ENCODE data around the gene ABCA3.

ABCA3 gene

GRCh38 chr16:2295056-2295798, 45.3 kb downstream of the ABCA3 start:
- Histone ChIP-seq H3K4me1 (ENCODE audit: control insufficient read depth in 5 of 5, insufficient read depth in 5 of 5, low read length in 5 of 5) (peaks cover 0 to 14% (median 10%) of the 10 kb centered on the region in 5 donors), H3K9me3 (ENCODE audit: control insufficient read depth in 5 of 5, low read length in 5 of 5) (no peaks in the 10 kb centered on the region), H3K9ac (ENCODE audit: low read length in 5 of 5) (no peak overlapping the region), H3K4me3 (ENCODE audit: low read depth in 1 of 5, low read length in 5 of 5) (no peak overlapping the region), H3K27me3 (ENCODE audit: control insufficient read depth in 5 of 5, insufficient read depth in 4 of 5, low read length in 5 of 5) (no peaks in the 10 kb centered on the region), H3K36me3 (ENCODE audit: control insufficient read depth in 5 of 5, insufficient read depth in 5 of 5, low read length in 5 of 5) (peaks cover 0 to 20% (median 16%) of the 10 kb centered on the region in 5 donors), H3K27ac (ENCODE audit: low read depth, low read length) (no peak overlapping the region)

DNA sequence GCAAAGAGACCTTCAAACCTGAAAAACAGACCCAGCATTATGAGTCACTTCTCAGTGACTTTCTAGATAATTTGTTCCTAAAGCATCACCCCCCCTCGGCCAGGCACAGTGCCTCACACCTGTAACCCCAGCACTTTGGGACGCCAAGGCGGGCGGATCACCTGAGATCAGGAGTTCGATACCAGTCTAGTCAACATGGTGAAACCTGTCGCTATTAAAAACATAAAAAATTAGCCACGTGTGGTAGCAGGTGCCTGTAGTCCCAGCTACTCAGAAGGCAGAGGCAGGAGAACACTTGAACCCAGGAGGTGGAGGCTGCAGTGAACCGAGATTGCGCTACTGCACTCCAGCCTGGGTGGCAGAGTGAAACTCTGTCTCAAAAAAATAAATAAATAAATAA, 48.3 kb downstream of the ABCA3 start:
- Histone ChIP-seq H3K4me3 (ENCODE audit: low read depth in 1 of 5, low read length in 5 of 5) (no peak overlapping the region), H3K36me3 (ENCODE audit: control insufficient read depth in 5 of 5, insufficient read depth in 5 of 5, low read length in 5 of 5) (peaks cover 0 to 40% (median 26%) of the 10 kb centered on the region in 5 donors), H3K9me3 (ENCODE audit: control insufficient read depth in 5 of 5, low read length in 5 of 5) (no peaks in the 10 kb centered on the region), H3K4me1 (ENCODE audit: control insufficient read depth in 5 of 5, insufficient read depth in 5 of 5, low read length in 5 of 5) (peaks cover 0 to 14% (median 10%) of the 10 kb centered on the region in 5 donors), H3K27ac (ENCODE audit: low read depth, low read length) (no peak overlapping the region), H3K27me3 (ENCODE audit: control insufficient read depth in 5 of 5, insufficient read depth in 4 of 5, low read length in 5 of 5) (no peaks in the 10 kb centered on the region), H3K9ac (ENCODE audit: low read length in 5 of 5) (no peak overlapping the region)

DNA sequence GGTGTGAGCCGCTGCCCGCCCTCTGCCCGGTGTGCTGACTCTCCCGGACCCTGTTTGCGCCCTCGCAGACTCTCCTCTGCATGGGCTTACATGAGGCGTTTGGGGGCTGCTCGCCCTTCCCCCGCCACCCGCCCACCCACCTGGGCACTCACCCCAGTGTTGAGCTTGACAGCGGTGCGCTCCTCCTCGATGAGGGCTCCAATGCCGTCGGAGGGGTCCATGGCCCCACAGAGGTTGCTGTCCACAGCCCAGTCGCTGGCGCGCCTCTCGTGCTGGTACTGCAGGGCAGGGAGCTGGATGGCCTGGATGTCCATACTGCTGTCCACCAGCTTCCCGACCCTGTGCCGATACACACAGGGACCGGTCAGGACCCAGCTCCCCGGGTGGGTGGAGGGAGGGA, 51.2 kb downstream of the ABCA3 start:
- Histone ChIP-seq H3K9ac (ENCODE audit: low read length in 5 of 5) (no peak overlapping the region), H3K27me3 (ENCODE audit: control insufficient read depth in 5 of 5, insufficient read depth in 4 of 5, low read length in 5 of 5) (no peaks in the 10 kb centered on the region), H3K4me1 (ENCODE audit: control insufficient read depth in 5 of 5, insufficient read depth in 5 of 5, low read length in 5 of 5) (no peaks in the 10 kb centered on the region), H3K36me3 (ENCODE audit: control insufficient read depth in 5 of 5, insufficient read depth in 5 of 5, low read length in 5 of 5) (peaks cover 0 to 61% (median 39%) of the 10 kb centered on the region in 5 donors), H3K9me3 (ENCODE audit: control insufficient read depth in 5 of 5, low read length in 5 of 5) (no peaks in the 10 kb centered on the region), H3K27ac (ENCODE audit: low read depth, low read length) (no peak overlapping the region), H3K4me3 (ENCODE audit: low read depth in 1 of 5, low read length in 5 of 5) (no peak overlapping the region)

- no peaks in the 10 kb centered on the region for H3K27me3 ChIP-seq (ENCODE audit: control insufficient read depth in 5 of 5, insufficient read depth in 4 of 5, low read length in 5 of 5)
- H3K9ac ChIP-seq (ENCODE audit: low read length in 5 of 5) = no peak overlapping the region
- H3K4me1 ChIP-seq (ENCODE audit: control insufficient read depth in 5 of 5, insufficient read depth in 5 of 5, low read length in 5 of 5) = no peaks in the 10 kb centered on the region
- no peak overlapping the region for H3K27ac ChIP-seq (ENCODE audit: low read depth, low read length)
- H3K36me3 ChIP-seq (ENCODE audit: control insufficient read depth in 5 of 5, insufficient read depth in 5 of 5, low read length in 5 of 5) = peaks cover 0 to 66% (median 43%) of the 10 kb centered on the region in 5 donors
- no peaks in the 10 kb centered on the region for H3K9me3 ChIP-seq (ENCODE audit: control insufficient read depth in 5 of 5, low read length in 5 of 5)
- H3K4me3 ChIP-seq (ENCODE audit: low read depth in 1 of 5, low read length in 5 of 5) = no peak overlapping the region
Measured at GRCh38 chr16:2288726-2289125, 51.8 kb downstream of the ABCA3 start.

DNA sequence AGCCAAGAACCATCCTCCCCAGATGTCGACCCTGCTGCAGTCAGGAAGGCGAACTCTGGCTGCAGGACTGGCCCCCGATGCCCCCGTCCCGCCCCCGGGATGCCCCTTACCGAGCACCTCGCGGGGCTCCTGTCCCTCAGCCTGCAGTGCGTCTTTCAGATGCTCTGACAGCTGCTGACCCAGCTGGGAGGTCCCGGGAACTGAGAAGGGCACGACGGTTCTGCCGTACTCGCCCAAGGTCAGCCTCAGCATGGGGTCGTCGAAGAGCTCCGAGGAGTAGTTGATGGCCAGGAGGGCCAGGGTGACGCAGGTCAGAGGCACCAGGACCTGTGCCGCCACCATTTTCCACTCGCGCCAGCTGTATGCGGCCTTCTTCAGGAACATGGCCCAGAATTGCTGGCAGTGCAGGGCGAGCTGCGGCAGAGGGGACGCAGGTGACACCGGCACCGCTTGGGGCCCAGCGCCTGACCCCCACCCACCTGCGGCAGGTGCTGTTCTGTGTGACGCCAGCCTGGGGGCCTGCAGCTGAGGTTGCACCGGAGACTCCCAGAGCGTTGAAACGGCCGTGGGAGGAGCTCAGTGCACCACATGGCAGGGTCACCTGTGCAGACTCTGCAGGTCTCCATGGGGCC, 52.5 kb downstream of the ABCA3 start:
- peaks cover 0 to 72% (median 46%) of the 10 kb centered on the region in 5 donors for H3K36me3 ChIP-seq (ENCODE audit: control insufficient read depth in 5 of 5, insufficient read depth in 5 of 5, low read length in 5 of 5)
- no peak overlapping the region for H3K27ac ChIP-seq (ENCODE audit: low read depth, low read length)
- no peaks in the 10 kb centered on the region for H3K27me3 ChIP-seq (ENCODE audit: control insufficient read depth in 5 of 5, insufficient read depth in 4 of 5, low read length in 5 of 5)
- no peaks in the 10 kb centered on the region for H3K9me3 ChIP-seq (ENCODE audit: control insufficient read depth in 5 of 5, low read length in 5 of 5)
- no peak overlapping the region for H3K4me3 ChIP-seq (ENCODE audit: low read depth in 1 of 5, low read length in 5 of 5)
- H3K9ac ChIP-seq (ENCODE audit: low read length in 5 of 5) = no peak overlapping the region
- H3K4me1 ChIP-seq (ENCODE audit: control insufficient read depth in 5 of 5, insufficient read depth in 5 of 5, low read length in 5 of 5) = no peaks in the 10 kb centered on the region

DNA sequence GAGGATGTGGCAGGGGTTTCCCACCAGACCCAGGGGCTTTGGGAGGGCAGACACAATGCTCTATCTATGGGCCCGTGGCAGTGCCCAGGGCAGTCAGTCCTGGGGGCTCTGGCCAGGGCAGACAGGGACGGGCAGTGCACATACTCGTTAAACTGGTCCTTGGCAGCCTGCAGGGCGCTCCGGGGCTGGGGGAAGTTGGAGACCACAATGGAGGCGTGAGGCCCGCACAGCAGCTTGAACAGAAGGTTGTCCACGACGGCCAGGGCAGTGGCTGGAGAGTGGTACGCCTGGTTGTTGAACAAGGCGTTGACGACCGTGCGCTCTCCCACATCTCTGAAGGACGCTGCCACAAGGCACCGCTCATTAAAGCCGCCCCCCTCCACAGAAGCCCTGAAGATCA, 54.0 kb downstream of the ABCA3 start:
- no peak overlapping the region for H3K9ac ChIP-seq (ENCODE audit: low read length in 5 of 5)
- H3K27ac ChIP-seq (ENCODE audit: low read depth, low read length) = no peak overlapping the region
- H3K27me3 ChIP-seq (ENCODE audit: control insufficient read depth in 5 of 5, insufficient read depth in 4 of 5, low read length in 5 of 5) = no peaks in the 10 kb centered on the region
- no peaks in the 10 kb centered on the region for H3K4me1 ChIP-seq (ENCODE audit: control insufficient read depth in 5 of 5, insufficient read depth in 5 of 5, low read length in 5 of 5)
- H3K4me3 ChIP-seq (ENCODE audit: low read depth in 1 of 5, low read length in 5 of 5) = no peak overlapping the region
- peaks cover 0 to 74% (median 44%) of the 10 kb centered on the region in 5 donors for H3K36me3 ChIP-seq (ENCODE audit: control insufficient read depth in 5 of 5, insufficient read depth in 5 of 5, low read length in 5 of 5)
- H3K9me3 ChIP-seq (ENCODE audit: control insufficient read depth in 5 of 5, low read length in 5 of 5) = no peaks in the 10 kb centered on the region

- Histone ChIP-seq H3K4me1 (ENCODE audit: control insufficient read depth in 5 of 5, insufficient read depth in 5 of 5, low read length in 5 of 5) (no peaks in the 10 kb centered on the region), H3K27me3 (ENCODE audit: control insufficient read depth in 5 of 5, insufficient read depth in 4 of 5, low read length in 5 of 5) (no peaks in the 10 kb centered on the region), H3K9me3 (ENCODE audit: control insufficient read depth in 5 of 5, low read length in 5 of 5) (no peaks in the 10 kb centered on the region), H3K9ac (ENCODE audit: low read length in 5 of 5) (no peak overlapping the region), H3K27ac (ENCODE audit: low read depth, low read length) (no peak overlapping the region), H3K36me3 (ENCODE audit: control insufficient read depth in 5 of 5, insufficient read depth in 5 of 5, low read length in 5 of 5) (peaks cover 0 to 74% (median 45%) of the 10 kb centered on the region in 5 donors), H3K4me3 (ENCODE audit: low read depth in 1 of 5, low read length in 5 of 5) (no peak overlapping the region)
Measured at GRCh38 chr16:2285731-2286191, 54.8 kb downstream of the ABCA3 start.

GRCh38 chr16:2284797-2285576, 55.5 kb downstream of the ABCA3 start:
- Histone ChIP-seq H3K27me3 (ENCODE audit: control insufficient read depth in 5 of 5, insufficient read depth in 4 of 5, low read length in 5 of 5) (no peaks in the 10 kb centered on the region), H3K4me1 (ENCODE audit: control insufficient read depth in 5 of 5, insufficient read depth in 5 of 5, low read length in 5 of 5) (no peaks in the 10 kb centered on the region), H3K27ac (ENCODE audit: low read depth, low read length) (no peak overlapping the region), H3K4me3 (ENCODE audit: low read depth in 1 of 5, low read length in 5 of 5) (no peak overlapping the region), H3K36me3 (ENCODE audit: control insufficient read depth in 5 of 5, insufficient read depth in 5 of 5, low read length in 5 of 5) (peaks cover 0 to 73% (median 49%) of the 10 kb centered on the region in 5 donors), H3K9ac (ENCODE audit: low read length in 5 of 5) (no peak overlapping the region), H3K9me3 (ENCODE audit: control insufficient read depth in 5 of 5, low read length in 5 of 5) (no peaks in the 10 kb centered on the region)

- Histone ChIP-seq H3K9me3 (ENCODE audit: control insufficient read depth in 5 of 5, low read length in 5 of 5) (no peaks in the 10 kb centered on the region), H3K9ac (ENCODE audit: low read length in 5 of 5) (no peak overlapping the region), H3K36me3 (ENCODE audit: control insufficient read depth in 5 of 5, insufficient read depth in 5 of 5, low read length in 5 of 5) (peaks cover 0 to 72% (median 46%) of the 10 kb centered on the region in 5 donors), H3K4me3 (ENCODE audit: low read depth in 1 of 5, low read length in 5 of 5) (no peak overlapping the region), H3K27ac (ENCODE audit: low read depth, low read length) (no peak overlapping the region), H3K27me3 (ENCODE audit: control insufficient read depth in 5 of 5, insufficient read depth in 4 of 5, low read length in 5 of 5) (no peaks in the 10 kb centered on the region), H3K4me1 (ENCODE audit: control insufficient read depth in 5 of 5, insufficient read depth in 5 of 5, low read length in 5 of 5) (no peaks in the 10 kb centered on the region)
Measured at GRCh38 chr16:2284001-2284770, 56.3 kb downstream of the ABCA3 start.
